MM.1S (cell line): Measurements from ENCODE around the gene FXYD3.

ENCODE experiments used
- DNase-seq: peaks from one replicate; pipeline ENCODE4 v3.0.0-alpha.2; 2015
- H2AFZ ChIP-seq: fragments of 300-600 bp; sonication (generic); 2 replicates; pipeline ENCODE4 v1.6.0; 2016; ENCODE audit warnings: antibody characterized with exemption, low read length
- H3F3A ChIP-seq: fragments of 300-600 bp; sonication (generic); 2 replicates; pipeline ENCODE4 v1.6.1; 2016; ENCODE audit warnings: mild to moderate bottlenecking, antibody characterized with exemption, low read length, moderate library complexity, mixed read lengths; ENCODE audit not compliant: insufficient read depth
- H3K27ac ChIP-seq: fragments of 300-600 bp; sonication (generic); 2 replicates; pipeline ENCODE4 v1.5.1; 2016; ENCODE audit warnings: mild to moderate bottlenecking, low read length
- H3K27me3 ChIP-seq: fragments of 300-600 bp; sonication (generic); replicated peaks from 2 replicates; pipeline ENCODE4 v1.6.0; 2016; ENCODE audit warnings: low read length; ENCODE audit not compliant: insufficient read depth
- H3K36me3 ChIP-seq: fragments of 300-600 bp; sonication (generic); replicated peaks from 2 replicates; pipeline ENCODE4 v1.6.1; 2016; ENCODE audit warnings: mild to moderate bottlenecking, low read length, mixed read lengths; ENCODE audit not compliant: insufficient read depth
- H3K4me1 ChIP-seq: fragments of 300-600 bp; sonication (generic); 2 replicates; pipeline ENCODE4 v1.6.1; 2016; ENCODE audit warnings: low read length, mixed read lengths
- H3K4me2 ChIP-seq: fragments of 300-600 bp; sonication (generic); 2 replicates; pipeline ENCODE4 v1.6.0; 2016; ENCODE audit warnings: low read depth, low read length
- H3K4me3 ChIP-seq: fragments of 300-600 bp; sonication (generic); 2 replicates; pipeline ENCODE4 v1.5.1; 2016; ENCODE audit warnings: low read length, mixed read lengths
- H3K79me2 ChIP-seq: fragments of 300-600 bp; sonication (generic); 2 replicates; pipeline ENCODE4 v1.6.1; 2016; ENCODE audit warnings: mixed run types, low read length, mixed read lengths
- H3K9ac ChIP-seq: fragments of 300-600 bp; sonication (generic); 2 replicates; pipeline ENCODE4 v1.6.1; 2016; ENCODE audit warnings: low read length, mixed read lengths
- H3K9me2 ChIP-seq: fragments of 300-600 bp; sonication (generic); replicated peaks from 2 replicates; pipeline ENCODE4 v1.6.1; 2016; ENCODE audit warnings: mild to moderate bottlenecking, low read length, mixed read lengths; ENCODE audit not compliant: insufficient read depth
- H3K9me3 ChIP-seq: fragments of 300-600 bp; sonication (generic); replicated peaks from 2 replicates; pipeline ENCODE4 v1.6.1; 2016; ENCODE audit warnings: mild to moderate bottlenecking, low read length, mixed read lengths; ENCODE audit not compliant: insufficient read depth
- H4K20me1 ChIP-seq: fragments of 300-600 bp; sonication (generic); 2 replicates; pipeline ENCODE4 v1.6.1; 2016; ENCODE audit warnings: mild to moderate bottlenecking, low read length, moderate library complexity, mixed read lengths; ENCODE audit not compliant: insufficient read depth
- CTCF ChIP-seq: fragments of 300-600 bp; sonication (generic); IDR thresholded peaks from 2 replicates; pipeline ENCODE4 v1.5.1; 2016; ENCODE audit warnings: antibody characterized with exemption, low read length, mixed read lengths
- EZH2 ChIP-seq: fragments of 300-600 bp; sonication (generic); optimal IDR thresholded peaks from 2 replicates; pipeline ENCODE3; 2017; ENCODE audit warnings: low read depth, mild to moderate bottlenecking, antibody characterized with exemption, low read length, mixed read lengths
- EZH2phosphoT487 ChIP-seq: fragments of 300-600 bp; sonication (generic); IDR thresholded peaks from 2 replicates; pipeline ENCODE4 v1.6.1; 2018; ENCODE audit warnings: antibody characterized with exemption, low read length

The FXYD3 gene

GRCh38 chr19:35104361-35104760, 11.3 kb upstream of the FXYD3 start:
- H3K4me2 ChIP-seq = no peak overlapping the region
- H3K4me3 ChIP-seq = no peak overlapping the region
- no peaks in the 10 kb centered on the region for H3K4me1 ChIP-seq
- H3K27me3 ChIP-seq = peaks cover 67% of the 10 kb centered on the region
- no peak overlapping the region for H3K27ac ChIP-seq
- H3K36me3 ChIP-seq = no peaks in the 10 kb centered on the region
- no peak overlapping the region for H3K9ac ChIP-seq
- no peaks in the 10 kb centered on the region for H3K9me3 ChIP-seq
- DNase-seq = no peak
- no peak for TF ChIP-seq EZH2
- no peak for TF ChIP-seq CTCF
- no peak overlapping the region for H2AFZ ChIP-seq
- no peaks in the 10 kb centered on the region for H3K79me2 ChIP-seq
- no peaks in the 10 kb centered on the region for H3K9me2 ChIP-seq
- H3F3A ChIP-seq = no peaks in the 10 kb centered on the region
- no peaks in the 10 kb centered on the region for H4K20me1 ChIP-seq

GRCh38 chr19:35105047-35105410, 10.6 kb upstream of the FXYD3 start:
- Histone ChIP-seq H3K36me3 (no peaks in the 10 kb centered on the region), H3K27me3 (peaks cover 67% of the 10 kb centered on the region), H3F3A (no peaks in the 10 kb centered on the region), H2AFZ (no peak overlapping the region), H3K9me3 (no peaks in the 10 kb centered on the region), H3K9me2 (no peaks in the 10 kb centered on the region), H3K4me2 (no peak overlapping the region), H3K27ac (no peak overlapping the region), H3K4me3 (no peak overlapping the region), H3K79me2 (no peaks in the 10 kb centered on the region), H3K9ac (no peak overlapping the region), H3K4me1 (no peaks in the 10 kb centered on the region), H4K20me1 (no peaks in the 10 kb centered on the region)
- DNase-seq = no peak
- TF ChIP-seq EZH2phosphoT487 (no peak), EZH2 (no peak)

- H3K4me1 ChIP-seq = no peaks in the 10 kb centered on the region
- H4K20me1 ChIP-seq = no peaks in the 10 kb centered on the region
- TF ChIP-seq EZH2 (no peak), CTCF (no peak), EZH2phosphoT487 (no peak)
- DNase-seq = no peak
- peaks cover 67% of the 10 kb centered on the region for H3K27me3 ChIP-seq
- no peaks in the 10 kb centered on the region for H3K9me2 ChIP-seq
- no peak overlapping the region for H3K9ac ChIP-seq
- H3K4me3 ChIP-seq = no peak overlapping the region
- no peaks in the 10 kb centered on the region for H3F3A ChIP-seq
- no peak overlapping the region for H3K27ac ChIP-seq
- no peaks in the 10 kb centered on the region for H3K79me2 ChIP-seq
- no peaks in the 10 kb centered on the region for H3K36me3 ChIP-seq
- no peak overlapping the region for H2AFZ ChIP-seq
- no peaks in the 10 kb centered on the region for H3K9me3 ChIP-seq
- no peak overlapping the region for H3K4me2 ChIP-seq
Measured at GRCh38 chr19:35105411-35106290, 10.0 kb upstream of the FXYD3 start.

GRCh38 chr19:35106291-35106583, 9.4 kb upstream of the FXYD3 start:
- no peaks in the 10 kb centered on the region for H3F3A ChIP-seq
- no peaks in the 10 kb centered on the region for H3K36me3 ChIP-seq
- no peaks in the 10 kb centered on the region for H3K9me2 ChIP-seq
- no peaks in the 10 kb centered on the region for H3K9me3 ChIP-seq
- no peak overlapping the region for H3K27ac ChIP-seq
- no peak overlapping the region for H3K9ac ChIP-seq
- TF ChIP-seq EZH2phosphoT487 (no peak), CTCF (no peak), EZH2 (no peak)
- H2AFZ ChIP-seq = no peak overlapping the region
- H3K4me3 ChIP-seq = no peak overlapping the region
- H3K27me3 ChIP-seq = peaks cover 64% of the 10 kb centered on the region
- no peaks in the 10 kb centered on the region for H3K79me2 ChIP-seq
- no peak for DNase-seq
- H3K4me2 ChIP-seq = no peak overlapping the region
- H4K20me1 ChIP-seq = no peaks in the 10 kb centered on the region
- H3K4me1 ChIP-seq = no peaks in the 10 kb centered on the region
